Body of pancreas (tissue), 4 donors: ENCODE results near the gene APMAP.

Source experiments
- POLR2A ChIP-seq, 3 donors: fragments of 450-650 bp; IDR thresholded peaks; one replicate each; pipeline ENCODE4 v1.6.1; 2016; ENCODE audit warnings: antibody characterized with exemption in 3 of 3, mild to moderate bottlenecking in 2 of 3
- TF ChIP-seq, protein P1 (sequence below), 7 experiments: fragments of 450-650 bp in 4 of 7; fragments of 200-600 bp in 3 of 7; sonication (generic) in 3 of 7; IDR thresholded peaks; one replicate each; pipeline ENCODE4 v1.5.1; 2016 to 2019; ENCODE audit warnings: antibody characterized with exemption in 7 of 7

- TF ChIP-seq, protein P1, sequence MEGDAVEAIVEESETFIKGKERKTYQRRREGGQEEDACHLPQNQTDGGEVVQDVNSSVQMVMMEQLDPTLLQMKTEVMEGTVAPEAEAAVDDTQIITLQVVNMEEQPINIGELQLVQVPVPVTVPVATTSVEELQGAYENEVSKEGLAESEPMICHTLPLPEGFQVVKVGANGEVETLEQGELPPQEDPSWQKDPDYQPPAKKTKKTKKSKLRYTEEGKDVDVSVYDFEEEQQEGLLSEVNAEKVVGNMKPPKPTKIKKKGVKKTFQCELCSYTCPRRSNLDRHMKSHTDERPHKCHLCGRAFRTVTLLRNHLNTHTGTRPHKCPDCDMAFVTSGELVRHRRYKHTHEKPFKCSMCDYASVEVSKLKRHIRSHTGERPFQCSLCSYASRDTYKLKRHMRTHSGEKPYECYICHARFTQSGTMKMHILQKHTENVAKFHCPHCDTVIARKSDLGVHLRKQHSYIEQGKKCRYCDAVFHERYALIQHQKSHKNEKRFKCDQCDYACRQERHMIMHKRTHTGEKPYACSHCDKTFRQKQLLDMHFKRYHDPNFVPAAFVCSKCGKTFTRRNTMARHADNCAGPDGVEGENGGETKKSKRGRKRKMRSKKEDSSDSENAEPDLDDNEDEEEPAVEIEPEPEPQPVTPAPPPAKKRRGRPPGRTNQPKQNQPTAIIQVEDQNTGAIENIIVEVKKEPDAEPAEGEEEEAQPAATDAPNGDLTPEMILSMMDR (IDR thresholded peaks at IDR 0.05): no peak
- TF ChIP-seq POLR2A (IDR thresholded peaks at IDR 0.05): no peak
Observed at GRCh38 chr20:25005661-25006060, 13.1 kb upstream of the APMAP start.
